ENCODE measurements around the gene AGBL3.

DNA sequence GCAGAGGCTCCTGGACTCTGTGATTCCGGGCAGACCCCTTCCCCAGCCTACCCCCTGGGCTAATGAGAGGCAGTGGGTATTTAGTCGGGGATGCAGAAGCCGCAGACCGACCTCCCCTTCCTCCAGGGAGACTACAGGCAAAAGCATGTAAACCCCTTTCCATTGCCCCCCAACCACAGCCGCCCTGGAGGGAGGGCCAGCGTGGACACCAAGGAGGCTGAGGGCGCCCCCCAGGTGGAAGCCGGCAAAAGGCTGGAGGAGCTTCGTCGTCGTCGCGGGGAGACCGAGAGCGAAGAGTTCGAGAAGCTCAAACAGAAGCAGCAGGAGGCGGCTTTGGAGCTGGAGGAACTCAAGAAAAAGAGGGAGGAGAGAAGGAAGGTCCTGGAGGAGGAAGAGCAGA lies 39.0 kb upstream of the AGBL3 start:
- TF ChIP-seq, protein P1, sequence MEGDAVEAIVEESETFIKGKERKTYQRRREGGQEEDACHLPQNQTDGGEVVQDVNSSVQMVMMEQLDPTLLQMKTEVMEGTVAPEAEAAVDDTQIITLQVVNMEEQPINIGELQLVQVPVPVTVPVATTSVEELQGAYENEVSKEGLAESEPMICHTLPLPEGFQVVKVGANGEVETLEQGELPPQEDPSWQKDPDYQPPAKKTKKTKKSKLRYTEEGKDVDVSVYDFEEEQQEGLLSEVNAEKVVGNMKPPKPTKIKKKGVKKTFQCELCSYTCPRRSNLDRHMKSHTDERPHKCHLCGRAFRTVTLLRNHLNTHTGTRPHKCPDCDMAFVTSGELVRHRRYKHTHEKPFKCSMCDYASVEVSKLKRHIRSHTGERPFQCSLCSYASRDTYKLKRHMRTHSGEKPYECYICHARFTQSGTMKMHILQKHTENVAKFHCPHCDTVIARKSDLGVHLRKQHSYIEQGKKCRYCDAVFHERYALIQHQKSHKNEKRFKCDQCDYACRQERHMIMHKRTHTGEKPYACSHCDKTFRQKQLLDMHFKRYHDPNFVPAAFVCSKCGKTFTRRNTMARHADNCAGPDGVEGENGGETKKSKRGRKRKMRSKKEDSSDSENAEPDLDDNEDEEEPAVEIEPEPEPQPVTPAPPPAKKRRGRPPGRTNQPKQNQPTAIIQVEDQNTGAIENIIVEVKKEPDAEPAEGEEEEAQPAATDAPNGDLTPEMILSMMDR (IDR thresholded peaks at IDR 0.05; ENCODE audit: low read depth, low read length, missing input control): no peak
- no peak for TF ChIP-seq MAX (IDR thresholded peaks at IDR 0.05)
- TF ChIP-seq ATF3 (IDR thresholded peaks at IDR 0.05): no peak
- TF ChIP-seq FOXA1 (IDR thresholded peaks at IDR 0.05): no peak
- no peak for TF ChIP-seq YY1 (IDR thresholded peaks at IDR 0.05)
- TF ChIP-seq ZBTB33 (IDR thresholded peaks at IDR 0.05): no peak
- TF ChIP-seq SP1 (IDR thresholded peaks at IDR 0.05): no peak
- no peak for TF ChIP-seq RAD21 (IDR thresholded peaks at IDR 0.05)
- no peak for TF ChIP-seq GABPA (IDR thresholded peaks at IDR 0.05 in 1 of 2, conservative IDR thresholded peaks at IDR 0.05 in 1 of 2)

Measured in liver (tissue), 3 donors.